ENCODE data around the gene NF1.
"Not testable (repeated sequence)": the region's sequence is repeated elsewhere in the genome, so short reads cannot be mapped to it uniquely, and the experiment has no call there.

NF1 gene

DNA sequence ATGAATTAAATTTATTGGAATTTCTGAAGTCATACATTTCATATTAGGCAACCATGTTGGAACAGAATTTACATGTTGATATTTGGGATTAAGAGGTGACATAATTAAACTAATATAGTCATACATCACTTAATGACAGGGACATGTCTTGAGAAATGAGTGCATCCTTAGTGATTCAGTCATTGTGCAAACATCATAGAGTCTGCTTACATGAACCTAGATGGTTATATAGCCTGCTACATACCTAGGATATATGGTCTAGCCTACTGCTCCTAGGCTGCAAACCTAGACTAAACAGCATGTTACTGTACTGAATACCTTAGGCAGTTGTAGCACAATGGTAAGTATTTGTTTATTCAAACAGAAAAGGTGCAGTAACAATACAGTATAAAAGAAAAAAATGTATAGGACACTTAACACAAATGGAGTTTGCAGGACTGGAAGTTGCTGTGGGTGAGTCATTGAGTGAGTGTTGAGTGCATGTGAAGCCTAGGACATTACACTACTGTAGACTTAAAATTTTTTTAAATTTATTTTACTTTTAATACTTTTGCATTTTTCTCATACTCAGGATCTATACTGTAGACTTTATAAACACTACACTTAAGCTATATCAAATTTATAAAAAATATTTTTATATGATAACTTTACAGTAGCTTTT, 116.7 kb downstream of the NF1 start:
- no peak for DNase-seq

GRCh38 chr17:31216031-31216751, 121.4 kb downstream of the NF1 start:
- DNase-seq = no peak

GRCh38 chr17:31224366-31224765, 129.6 kb downstream of the NF1 start:
- no peak for DNase-seq

- DNase-seq = no peak
These were observed 131.1 kb downstream of the NF1 start for GRCh38 chr17:31225831-31226230.

DNA sequence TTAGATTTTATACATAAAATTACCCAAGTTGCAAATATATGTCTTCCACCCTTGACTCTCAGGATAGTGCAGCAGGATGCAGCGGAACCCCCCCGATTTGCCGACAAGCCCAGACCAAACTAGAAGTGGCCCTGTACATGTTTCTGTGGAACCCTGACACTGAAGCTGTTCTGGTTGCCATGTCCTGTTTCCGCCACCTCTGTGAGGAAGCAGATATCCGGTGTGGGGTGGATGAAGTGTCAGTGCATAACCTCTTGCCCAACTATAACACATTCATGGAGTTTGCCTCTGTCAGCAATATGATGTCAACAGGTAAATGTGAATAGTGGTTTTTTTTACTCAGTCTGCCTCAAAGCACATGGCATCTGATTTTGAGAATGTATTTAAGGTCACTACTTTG, 131.6 kb downstream of the NF1 start:
- DNase-seq = no peak

DNA sequence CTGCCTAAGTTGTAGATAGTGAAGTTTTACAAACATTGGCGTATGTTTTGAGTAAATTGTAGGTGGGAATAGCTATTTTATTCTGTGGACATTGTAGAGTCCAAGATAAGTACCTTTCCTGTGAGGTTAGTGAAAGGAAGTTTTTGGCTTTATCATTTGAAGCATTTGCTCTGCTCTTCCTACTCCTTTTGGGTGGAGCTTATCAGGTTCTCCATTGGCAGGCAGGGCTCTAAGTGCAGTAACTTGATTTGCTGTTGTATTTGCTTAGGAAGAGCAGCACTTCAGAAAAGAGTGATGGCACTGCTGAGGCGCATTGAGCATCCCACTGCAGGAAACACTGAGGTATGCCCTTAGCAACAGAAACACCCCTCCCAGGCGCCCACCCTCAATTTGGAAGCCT, 132.2 kb downstream of the NF1 start:
- no peak for DNase-seq

- DNase-seq = no peak
These were observed 137.1 kb downstream of the NF1 start for GRCh38 chr17:31231852-31232251.

GRCh38 chr17:31235110-31235509, 140.3 kb downstream of the NF1 start:
- DNase-seq = no peak

GRCh38 chr17:31236137-31236536, 141.4 kb downstream of the NF1 start:
- DNase-seq = no peak

GRCh38 chr17:31236712-31237111, 141.9 kb downstream of the NF1 start:
- no peak for DNase-seq

- no peak for DNase-seq
These were observed 146.3 kb downstream of the NF1 start for GRCh38 chr17:31241116-31241515.

GRCh38 chr17:31248986-31249834, 154.4 kb downstream of the NF1 start:
- DNase-seq = peak; percentile 10

GRCh38 chr17:31249835-31250141, 155.0 kb downstream of the NF1 start:
- no peak for DNase-seq

DNA sequence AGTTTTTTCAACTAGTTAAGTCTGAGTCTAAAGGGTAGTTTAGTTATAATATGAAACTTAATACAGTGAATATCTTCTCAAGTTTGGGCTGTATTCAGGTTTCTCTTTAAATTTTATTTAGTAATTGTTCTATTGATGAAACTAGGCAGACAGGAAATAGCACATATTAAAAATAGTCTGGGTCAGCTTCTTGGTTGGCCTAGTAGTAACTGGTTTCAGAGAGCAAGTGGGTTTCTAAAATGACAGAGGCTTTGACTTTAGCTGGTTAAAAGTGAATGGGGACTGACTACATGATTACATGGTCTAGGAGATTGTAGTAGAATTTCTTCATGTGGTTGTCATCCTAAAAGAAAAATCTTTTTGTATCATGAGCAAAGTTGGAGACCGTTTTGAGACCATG, 155.5 kb downstream of the NF1 start:
- no peak for DNase-seq

GRCh38 chr17:31251105-31251969, 156.6 kb downstream of the NF1 start:
- DNase-seq = peak; percentile 13

DNA sequence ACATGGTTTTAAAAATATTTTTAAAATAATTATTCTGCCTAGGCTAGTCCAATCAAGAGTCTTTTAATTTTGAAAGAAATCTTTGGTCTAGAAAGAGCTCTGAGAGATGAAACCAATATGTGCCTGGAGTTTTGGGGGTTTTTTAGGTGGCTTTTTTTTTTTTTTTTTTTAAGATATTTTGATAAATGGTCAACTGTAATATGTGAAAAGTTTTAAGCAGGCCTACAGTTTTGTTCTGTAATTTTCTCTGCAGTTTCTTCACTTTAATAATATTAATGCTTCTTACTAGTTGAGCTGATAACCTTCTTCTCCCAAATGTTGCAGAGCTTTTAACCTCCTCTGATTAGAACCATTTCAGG, 157.2 kb downstream of the NF1 start:
- no peak for DNase-seq

DNA sequence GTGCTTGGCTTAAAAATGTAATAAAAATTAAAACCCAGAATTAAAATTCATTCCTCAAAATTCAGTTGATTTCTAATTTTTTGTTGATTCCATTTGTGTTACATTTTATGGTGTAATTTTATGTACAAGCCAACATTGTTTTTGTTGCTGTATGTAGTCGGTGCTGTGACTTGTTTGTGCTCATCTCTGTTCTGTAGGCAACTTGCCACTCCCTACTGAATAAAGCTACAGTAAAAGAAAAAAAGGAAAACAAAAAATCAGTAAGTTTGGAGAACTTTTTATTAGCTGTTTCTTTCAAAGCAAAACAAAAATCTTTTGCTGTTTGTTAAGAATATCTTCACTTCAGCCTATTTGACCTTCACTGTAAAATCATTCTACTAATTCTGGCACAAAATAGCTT, 158.0 kb downstream of the NF1 start:
- DNase-seq = no peak

GRCh38 chr17:31254654-31255053, 159.9 kb downstream of the NF1 start:
- DNase-seq = no peak

GRCh38 chr17:31256936-31257335, 162.2 kb downstream of the NF1 start:
- no peak for DNase-seq

DNA sequence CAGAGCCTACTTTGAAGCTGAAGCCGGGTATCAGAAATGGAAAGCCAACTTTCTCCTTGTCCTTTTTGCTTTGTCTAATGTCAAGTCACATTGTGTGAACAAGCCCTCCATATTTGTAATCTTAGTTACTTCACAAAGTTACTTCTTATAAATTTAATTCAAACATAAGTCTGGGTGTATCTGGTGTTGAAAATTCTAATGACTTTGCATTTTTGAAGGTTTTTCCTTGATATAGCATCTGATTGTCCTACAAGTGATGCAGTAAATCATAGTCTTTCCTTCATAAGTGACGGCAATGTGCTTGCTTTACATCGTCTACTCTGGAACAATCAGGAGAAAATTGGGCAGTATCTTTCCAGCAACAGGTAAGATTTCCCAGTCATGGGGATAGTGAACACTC, 165.4 kb downstream of the NF1 start:
- DNase-seq = no peak

DNA sequence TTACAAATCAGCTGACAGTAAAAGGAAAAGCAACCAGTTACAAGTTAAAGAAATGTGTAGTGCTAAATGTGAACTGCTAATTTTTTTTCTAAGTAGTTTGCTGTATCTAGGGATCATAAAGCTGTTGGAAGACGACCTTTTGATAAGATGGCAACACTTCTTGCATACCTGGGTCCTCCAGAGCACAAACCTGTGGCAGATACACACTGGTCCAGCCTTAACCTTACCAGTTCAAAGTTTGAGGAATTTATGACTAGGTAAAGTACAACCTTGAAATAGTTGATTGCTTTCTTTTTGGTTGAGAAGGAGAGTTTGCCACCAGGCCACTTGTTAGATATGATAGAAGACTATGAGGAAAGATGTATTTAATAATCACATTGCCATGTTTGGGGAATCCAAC, 166.8 kb downstream of the NF1 start:
- no peak for DNase-seq

- DNase-seq = not testable (repeated sequence)
These were observed 168.1 kb downstream of the NF1 start for GRCh38 chr17:31262923-31263322.

- DNase-seq = no peak
These were observed 171.3 kb downstream of the NF1 start for GRCh38 chr17:31266042-31266441.
